DMS114 treated with DMSO at 0.1 percent for 48 hours (cell line): Measurements from ENCODE around the gene ATP2C2.

Experiments
- DNase-seq: peaks from one replicate; lab custom pipeline; 2025; ENCODE audit not compliant: unreplicated experiment; lab: John Stamatoyannopoulos, UW

Gene ATP2C2

GRCh38 chr16:84466692-84467091 is 98.4 kb downstream of the ATP2C2 start:
- no peak for DNase-seq

DNA sequence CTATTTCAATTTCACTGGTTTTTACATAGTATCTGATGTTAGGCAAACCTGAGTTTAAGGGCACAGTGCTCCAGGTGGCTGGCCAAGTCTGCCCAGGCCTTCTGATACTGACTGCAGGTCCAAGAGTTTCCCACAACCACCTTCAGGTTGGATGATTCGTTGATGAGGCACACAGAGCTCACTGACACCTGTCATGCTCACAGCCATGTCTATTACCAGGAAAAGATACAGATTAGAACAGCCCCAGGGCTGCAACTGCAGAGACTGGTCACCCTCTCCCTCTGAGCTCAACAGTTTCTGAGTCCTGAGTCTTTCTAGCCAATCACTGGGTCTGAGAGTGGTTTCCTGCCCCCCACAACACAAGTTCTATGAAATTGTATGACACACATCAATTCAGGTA is 98.9 kb downstream of the ATP2C2 start:
- DNase-seq: no peak

GRCh38 chr16:84467709-84468108 is 99.4 kb downstream of the ATP2C2 start:
- DNase-seq: no peak

GRCh38 chr16:84471316-84471715 is 103.0 kb downstream of the ATP2C2 start:
- DNase-seq: no peak

GRCh38 chr16:84471966-84472365 is 103.6 kb downstream of the ATP2C2 start:
- no peak for DNase-seq

GRCh38 chr16:84475643-84476240 is 107.4 kb downstream of the ATP2C2 start:
- DNase-seq: no peak

- DNase-seq: no peak
These were observed 108.1 kb downstream of the ATP2C2 start for GRCh38 chr16:84476401-84476800.

DNA sequence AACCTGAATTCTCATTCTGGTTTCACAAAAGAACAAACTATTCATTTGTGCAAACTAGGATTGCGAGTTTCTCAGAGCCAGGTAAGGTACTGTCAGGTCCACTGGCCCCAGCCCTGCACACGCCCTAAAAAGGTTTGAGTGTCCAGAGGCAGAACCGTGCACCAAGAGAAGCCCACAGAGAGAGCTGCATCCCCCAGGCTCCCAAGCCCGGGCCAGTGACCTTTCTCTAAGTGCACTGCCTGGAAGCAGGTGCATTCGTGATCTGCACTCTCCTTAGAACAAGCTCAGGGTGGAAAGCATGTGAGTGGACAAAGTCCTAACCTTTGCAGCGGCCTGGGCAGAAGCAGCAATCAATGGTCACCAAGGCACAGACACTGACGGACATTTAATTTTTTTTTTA is 109.3 kb downstream of the ATP2C2 start:
- DNase-seq: no peak

- no peak for DNase-seq
These were observed 110.0 kb downstream of the ATP2C2 start for GRCh38 chr16:84478172-84478947.

DNA sequence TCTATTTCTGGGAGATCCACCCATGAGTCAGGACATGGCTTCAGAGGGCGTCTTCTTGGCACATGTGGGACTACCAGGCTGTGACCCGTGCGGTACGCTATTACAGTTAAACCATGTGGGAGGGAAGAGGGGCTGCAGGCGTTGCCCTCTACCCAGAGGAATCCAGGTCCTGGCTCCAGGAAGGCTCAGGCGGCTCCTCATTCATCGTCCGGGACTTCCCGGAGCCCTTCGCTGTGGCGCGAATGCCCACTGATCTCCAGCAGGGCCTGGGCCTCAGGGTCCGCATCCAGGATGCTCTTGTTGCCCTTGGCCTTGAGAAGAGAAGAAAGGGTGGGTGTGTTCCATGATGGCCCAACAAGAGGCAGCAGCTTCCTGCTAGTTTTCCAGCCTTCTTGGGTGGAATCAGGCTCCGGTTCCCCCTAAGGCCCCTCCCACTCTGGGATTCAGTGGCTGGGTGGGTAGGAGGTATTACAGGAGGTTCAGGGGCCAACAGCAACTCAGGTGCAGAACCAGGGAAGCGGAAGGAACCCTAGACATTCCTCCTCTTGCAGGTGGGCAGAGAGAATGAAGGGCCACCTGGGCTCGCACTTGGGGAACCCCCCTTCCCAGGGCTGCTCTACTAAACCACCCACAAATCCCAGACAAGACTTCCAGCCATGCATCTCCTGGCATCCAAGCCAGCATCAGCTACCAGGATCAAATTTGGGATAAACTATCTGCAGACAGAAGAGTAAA is 111.5 kb downstream of the ATP2C2 start:
- no peak for DNase-seq

DNA sequence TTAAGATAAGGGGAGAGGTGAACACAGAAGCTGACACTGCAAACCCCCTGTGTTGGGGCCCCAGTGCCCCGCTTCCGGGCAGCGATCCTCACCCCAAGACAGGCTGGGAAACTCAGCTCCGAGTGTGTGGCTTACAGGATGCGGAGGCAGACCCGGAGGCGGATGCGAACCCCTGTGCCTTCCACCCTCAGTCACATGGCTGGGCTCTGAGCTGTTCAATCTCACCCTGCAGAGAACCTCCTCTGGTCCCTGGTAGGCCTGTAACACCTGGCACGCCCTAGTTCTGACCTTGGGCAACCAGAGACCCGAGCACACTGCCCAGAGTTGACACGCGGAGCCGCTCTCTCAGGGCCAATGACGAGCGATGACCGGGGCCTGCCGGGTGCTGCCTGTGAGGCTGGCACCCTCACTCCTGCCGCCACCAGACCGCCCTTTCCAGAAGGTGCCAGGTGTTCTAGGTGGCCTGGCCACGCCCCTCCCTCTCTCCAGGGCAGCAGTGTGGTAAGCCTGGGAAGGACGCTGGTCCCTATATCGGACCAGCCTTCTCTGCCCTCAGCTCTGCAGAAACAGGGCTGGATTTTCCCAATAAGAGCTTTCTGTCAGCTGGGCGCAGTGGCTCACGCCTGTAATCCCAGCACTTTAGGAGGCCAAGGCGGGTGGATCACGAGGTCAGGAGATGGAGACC is 112.9 kb downstream of the ATP2C2 start:
- no peak for DNase-seq

GRCh38 chr16:84482001-84482891 is 113.9 kb downstream of the ATP2C2 start:
- no peak for DNase-seq

DNA sequence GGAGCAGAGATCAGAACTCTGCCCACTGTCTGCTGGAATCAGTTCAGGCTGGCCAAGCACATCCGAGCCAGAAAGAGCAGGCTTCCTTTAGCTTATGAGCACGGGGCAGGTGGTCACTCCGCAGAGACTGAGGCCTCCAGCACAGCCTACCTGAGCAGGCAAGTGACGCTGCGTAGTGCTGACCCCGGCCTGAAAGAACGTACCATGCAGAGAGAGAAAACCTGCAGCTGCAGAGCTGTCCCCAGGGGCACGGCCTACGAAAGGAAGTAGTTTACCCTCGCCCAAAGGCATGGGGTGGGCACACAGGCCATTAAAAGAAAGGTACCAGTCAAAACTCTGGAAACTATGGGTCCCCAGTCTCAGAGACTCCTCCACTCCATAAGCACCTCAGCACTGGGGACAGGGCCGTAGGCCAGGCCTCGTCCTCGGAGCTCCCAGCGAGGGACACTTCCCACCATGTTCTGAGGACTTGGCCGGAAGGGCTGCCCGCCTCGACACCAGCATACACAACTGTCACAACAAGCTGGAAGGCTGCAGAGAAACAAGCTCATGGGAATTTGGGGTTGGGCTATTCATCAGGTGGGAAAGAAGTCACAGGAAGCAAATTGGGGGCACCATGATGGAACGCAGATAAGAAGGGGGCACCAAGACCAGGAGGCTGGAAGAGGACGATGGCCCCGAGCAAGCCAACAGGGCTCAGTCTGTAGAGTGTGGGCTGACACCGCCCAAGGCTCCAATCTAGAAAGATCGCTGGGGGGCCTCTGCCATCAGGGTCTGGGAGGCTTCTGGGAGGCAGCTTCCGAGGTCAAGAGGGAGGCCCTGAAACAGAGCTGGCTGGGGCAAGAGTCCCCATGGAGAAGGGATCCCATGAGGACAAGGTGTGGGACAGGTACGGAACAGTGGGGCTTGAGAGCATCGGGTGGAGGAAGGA is 114.9 kb downstream of the ATP2C2 start:
- no peak for DNase-seq

- DNase-seq: no peak
These were observed 115.7 kb downstream of the ATP2C2 start for GRCh38 chr16:84483882-84484565.

- peak; percentile 31 for DNase-seq
These were observed 116.4 kb downstream of the ATP2C2 start for GRCh38 chr16:84484579-84485254.

DNA sequence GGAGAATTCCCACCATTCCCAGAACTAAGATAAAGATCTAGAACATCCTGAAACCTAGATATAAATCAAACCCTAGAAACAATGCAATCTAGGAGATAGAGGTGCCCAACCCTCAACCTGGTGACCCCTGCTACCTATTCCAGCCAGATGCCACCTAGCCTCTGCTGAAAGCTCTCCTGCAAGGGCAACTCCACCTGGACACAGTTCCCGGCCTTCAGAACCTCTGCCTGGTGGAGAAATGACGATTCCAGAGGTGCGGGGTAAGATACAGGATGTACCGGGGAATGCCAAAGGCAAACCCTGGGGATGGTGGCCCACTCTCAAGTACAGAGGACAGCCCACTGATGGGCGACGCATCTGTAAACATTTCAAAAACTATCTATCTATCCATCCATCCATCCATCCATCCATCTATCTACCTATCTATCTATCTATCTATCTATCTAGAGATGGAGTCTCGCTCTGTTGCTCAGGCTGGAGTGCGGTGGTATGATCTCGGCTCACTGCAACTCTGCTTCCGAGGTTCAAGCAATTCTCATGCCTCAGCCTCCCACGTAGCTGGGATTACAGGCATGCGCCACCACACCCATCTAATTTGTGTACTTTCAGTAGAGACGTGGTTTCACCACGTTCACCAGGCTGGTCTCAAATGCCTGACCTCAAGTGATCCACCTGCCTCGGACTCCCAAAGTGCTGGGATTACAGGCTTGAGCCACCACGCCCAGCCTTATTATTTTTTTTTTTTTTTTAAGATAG is 117.1 kb downstream of the ATP2C2 start:
- no peak for DNase-seq

DNA sequence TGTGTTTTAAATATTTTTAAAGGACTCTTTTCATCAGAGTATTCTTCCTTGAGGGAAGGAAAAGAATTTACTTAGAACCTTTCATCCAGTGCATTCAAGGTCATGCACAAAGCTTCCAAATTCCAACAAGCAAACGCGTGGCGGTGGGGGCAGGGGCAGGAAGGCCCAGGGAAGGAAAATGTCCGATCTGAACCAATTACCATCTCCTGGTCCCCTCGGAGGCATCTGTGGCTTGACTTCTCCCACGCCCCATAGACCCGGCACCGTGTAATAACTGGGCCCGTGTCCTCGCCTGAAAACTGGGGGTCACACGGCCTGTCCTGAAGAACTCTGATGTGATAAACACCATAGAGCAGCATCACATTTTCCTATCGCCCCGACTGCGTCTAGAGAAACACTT is 117.8 kb downstream of the ATP2C2 start:
- DNase-seq: no peak
